Measurements from ENCODE around the gene PRUNE2.

PRUNE2 gene

GRCh38 chr9:76592091-76592973 is 313.6 kb downstream of the PRUNE2 start:
- Histone ChIP-seq H3K27ac (ENCODE audit: low read depth in 2 of 2, low read length in 2 of 2) (no peak overlapping the region), H3K4me1 (ENCODE audit: control insufficient read depth in 2 of 2, insufficient read depth in 2 of 2, low read length in 2 of 2) (peaks cover 8 to 10% of the 10 kb centered on the region in 2 donors), H3K4me3 (ENCODE audit: low read length in 2 of 2) (no peak overlapping the region), H3K36me3 (ENCODE audit: control insufficient read depth in 2 of 2, insufficient read depth in 2 of 2, low read length in 2 of 2) (no peaks in the 10 kb centered on the region), H3K27me3 (ENCODE audit: control insufficient read depth in 2 of 2, insufficient read depth in 2 of 2, low read length in 2 of 2) (no peaks in the 10 kb centered on the region), H3K9ac (ENCODE audit: low read depth in 1 of 2, low read length in 2 of 2) (no peak overlapping the region), H3K9me3 (ENCODE audit: control insufficient read depth in 2 of 2, low read length in 2 of 2) (no peaks in the 10 kb centered on the region)

- Histone ChIP-seq H3K4me3 (ENCODE audit: low read length in 2 of 2) (no peak overlapping the region), H3K4me1 (ENCODE audit: control insufficient read depth in 2 of 2, insufficient read depth in 2 of 2, low read length in 2 of 2) (peaks cover 17 to 18% of the 10 kb centered on the region in 2 donors), H3K9me3 (ENCODE audit: control insufficient read depth in 2 of 2, low read length in 2 of 2) (no peaks in the 10 kb centered on the region), H3K9ac (ENCODE audit: low read depth in 1 of 2, low read length in 2 of 2) (no peak overlapping the region), H3K27me3 (ENCODE audit: control insufficient read depth in 2 of 2, insufficient read depth in 2 of 2, low read length in 2 of 2) (no peaks in the 10 kb centered on the region), H3K36me3 (ENCODE audit: control insufficient read depth in 2 of 2, insufficient read depth in 2 of 2, low read length in 2 of 2) (no peaks in the 10 kb centered on the region), H3K27ac (ENCODE audit: low read depth in 2 of 2, low read length in 2 of 2) (no peak overlapping the region)
These were observed 314.5 kb downstream of the PRUNE2 start for GRCh38 chr9:76591256-76591950.

DNA sequence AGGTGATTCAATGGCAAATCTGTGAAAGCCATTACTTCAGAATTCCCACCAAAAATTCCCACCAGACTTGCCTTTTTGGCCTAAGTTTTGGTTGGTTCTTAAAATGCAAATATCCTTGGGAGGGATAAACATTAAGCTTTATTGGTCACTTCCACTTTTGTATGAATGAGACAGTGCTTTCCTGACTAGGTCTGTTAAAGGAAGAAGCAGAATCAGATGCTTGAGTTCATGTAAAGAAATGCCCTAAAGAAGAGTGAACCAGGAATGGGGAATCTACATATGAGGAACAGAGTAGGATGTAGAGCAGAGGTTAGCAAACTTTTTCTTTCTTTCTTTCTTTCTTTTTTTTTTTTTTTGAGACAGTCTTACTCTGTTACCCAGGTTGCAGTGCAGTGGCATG is 317.6 kb downstream of the PRUNE2 start:
- peak overlapping the region in 1 of 2 donors; percentile 72 for H3K27ac ChIP-seq (ENCODE audit: low read depth in 2 of 2, low read length in 2 of 2)

GRCh38 chr9:76586390-76587314 is 319.3 kb downstream of the PRUNE2 start:
- Histone ChIP-seq H3K4me3 (ENCODE audit: low read length in 2 of 2) (peak overlapping the region; percentile 13 to 41), H3K4me1 (ENCODE audit: control insufficient read depth in 2 of 2, insufficient read depth in 2 of 2, low read length in 2 of 2) (peaks cover 19 to 32% of the 10 kb centered on the region in 2 donors), H3K36me3 (ENCODE audit: control insufficient read depth in 2 of 2, insufficient read depth in 2 of 2, low read length in 2 of 2) (no peaks in the 10 kb centered on the region), H3K27me3 (ENCODE audit: control insufficient read depth in 2 of 2, insufficient read depth in 2 of 2, low read length in 2 of 2) (no peaks in the 10 kb centered on the region), H3K9ac (ENCODE audit: low read depth in 1 of 2, low read length in 2 of 2) (peak overlapping the region; percentile 7 to 47), H3K9me3 (ENCODE audit: control insufficient read depth in 2 of 2, low read length in 2 of 2) (no peaks in the 10 kb centered on the region), H3K27ac (ENCODE audit: low read depth in 2 of 2, low read length in 2 of 2) (peak overlapping the region; percentile 36 to 72)

More for the DNA sequence above, 317.6 kb downstream of the PRUNE2 start:
- no peak overlapping the region for H3K4me3 ChIP-seq (ENCODE audit: low read length in 2 of 2)
- no peaks in the 10 kb centered on the region for H3K27me3 ChIP-seq (ENCODE audit: control insufficient read depth in 2 of 2, insufficient read depth in 2 of 2, low read length in 2 of 2)
- H3K36me3 ChIP-seq (ENCODE audit: control insufficient read depth in 2 of 2, insufficient read depth in 2 of 2, low read length in 2 of 2) = no peaks in the 10 kb centered on the region
- H3K9ac ChIP-seq (ENCODE audit: low read depth in 1 of 2, low read length in 2 of 2) = no peak overlapping the region
- peaks cover 23 to 32% of the 10 kb centered on the region in 2 donors for H3K4me1 ChIP-seq (ENCODE audit: control insufficient read depth in 2 of 2, insufficient read depth in 2 of 2, low read length in 2 of 2)
- H3K9me3 ChIP-seq (ENCODE audit: control insufficient read depth in 2 of 2, low read length in 2 of 2) = no peaks in the 10 kb centered on the region

DNA sequence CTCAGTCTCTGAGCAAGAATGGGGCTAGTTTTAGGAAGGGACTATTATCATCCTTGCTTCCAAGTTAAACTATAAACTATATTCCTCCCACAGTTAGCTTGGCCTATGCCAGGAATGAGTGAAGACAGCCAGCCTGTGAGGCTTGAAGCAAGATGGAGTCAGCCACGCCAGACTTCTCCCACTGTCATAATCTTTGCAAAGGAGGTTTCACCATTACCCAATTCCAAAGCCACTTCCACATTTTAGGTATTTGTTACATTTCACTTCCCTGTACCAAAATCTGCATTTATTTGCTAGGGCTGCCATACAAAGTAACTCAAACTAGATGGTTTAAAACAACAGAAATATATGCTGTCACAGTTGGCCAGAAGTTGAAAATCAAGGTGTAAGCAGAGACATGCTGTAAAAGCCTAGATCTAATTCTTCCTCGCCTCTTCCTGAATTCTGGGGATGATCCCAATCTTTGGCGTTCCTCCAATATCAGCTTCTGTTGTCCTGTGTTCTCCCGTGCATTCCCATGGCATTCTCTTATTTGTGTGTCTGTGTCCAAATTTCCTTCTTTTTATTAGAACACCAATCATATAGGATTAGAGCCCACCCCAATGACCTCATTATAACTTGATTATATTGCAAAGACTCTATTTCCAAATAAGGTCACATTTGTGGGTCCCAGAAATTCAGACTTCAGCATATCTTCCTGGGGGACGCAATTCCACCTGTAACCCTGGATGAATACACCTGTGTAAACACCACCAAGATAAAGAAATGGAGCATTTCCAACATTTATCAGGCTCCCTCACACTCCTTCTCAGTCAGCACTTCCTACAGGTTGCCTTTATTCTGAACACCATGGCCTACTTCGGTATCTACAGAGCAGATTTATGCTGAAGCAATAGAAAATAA is 320.2 kb downstream of the PRUNE2 start:
- Histone ChIP-seq H3K4me1 (ENCODE audit: control insufficient read depth in 2 of 2, insufficient read depth in 2 of 2, low read length in 2 of 2) (peaks cover 19 to 34% of the 10 kb centered on the region in 2 donors), H3K27me3 (ENCODE audit: control insufficient read depth in 2 of 2, insufficient read depth in 2 of 2, low read length in 2 of 2) (no peaks in the 10 kb centered on the region), H3K9ac (ENCODE audit: low read depth in 1 of 2, low read length in 2 of 2) (no peak overlapping the region), H3K27ac (ENCODE audit: low read depth in 2 of 2, low read length in 2 of 2) (peak overlapping the region; percentile 68 to 71), H3K9me3 (ENCODE audit: control insufficient read depth in 2 of 2, low read length in 2 of 2) (no peaks in the 10 kb centered on the region), H3K36me3 (ENCODE audit: control insufficient read depth in 2 of 2, insufficient read depth in 2 of 2, low read length in 2 of 2) (no peaks in the 10 kb centered on the region), H3K4me3 (ENCODE audit: low read length in 2 of 2) (peak overlapping the region in 1 of 2 donors; percentile 11)

GRCh38 chr9:76583256-76583655 is 322.7 kb downstream of the PRUNE2 start:
- Histone ChIP-seq H3K36me3 (ENCODE audit: control insufficient read depth in 2 of 2, insufficient read depth in 2 of 2, low read length in 2 of 2) (no peaks in the 10 kb centered on the region), H3K4me3 (ENCODE audit: low read length in 2 of 2) (no peak overlapping the region), H3K9me3 (ENCODE audit: control insufficient read depth in 2 of 2, low read length in 2 of 2) (no peaks in the 10 kb centered on the region), H3K27me3 (ENCODE audit: control insufficient read depth in 2 of 2, insufficient read depth in 2 of 2, low read length in 2 of 2) (no peaks in the 10 kb centered on the region), H3K27ac (ENCODE audit: low read depth in 2 of 2, low read length in 2 of 2) (no peak overlapping the region), H3K4me1 (ENCODE audit: control insufficient read depth in 2 of 2, insufficient read depth in 2 of 2, low read length in 2 of 2) (peaks cover 19 to 34% of the 10 kb centered on the region in 2 donors), H3K9ac (ENCODE audit: low read depth in 1 of 2, low read length in 2 of 2) (no peak overlapping the region)

- Histone ChIP-seq H3K27ac (ENCODE audit: low read depth in 2 of 2, low read length in 2 of 2) (no peak overlapping the region), H3K9ac (ENCODE audit: low read depth in 1 of 2, low read length in 2 of 2) (no peak overlapping the region), H3K27me3 (ENCODE audit: control insufficient read depth in 2 of 2, insufficient read depth in 2 of 2, low read length in 2 of 2) (no peaks in the 10 kb centered on the region), H3K36me3 (ENCODE audit: control insufficient read depth in 2 of 2, insufficient read depth in 2 of 2, low read length in 2 of 2) (no peaks in the 10 kb centered on the region), H3K9me3 (ENCODE audit: control insufficient read depth in 2 of 2, low read length in 2 of 2) (no peaks in the 10 kb centered on the region), H3K4me1 (ENCODE audit: control insufficient read depth in 2 of 2, insufficient read depth in 2 of 2, low read length in 2 of 2) (peaks cover 8 to 20% of the 10 kb centered on the region in 2 donors), H3K4me3 (ENCODE audit: low read length in 2 of 2) (no peak overlapping the region)
These were observed 324.2 kb downstream of the PRUNE2 start for GRCh38 chr9:76581731-76582130.

DNA sequence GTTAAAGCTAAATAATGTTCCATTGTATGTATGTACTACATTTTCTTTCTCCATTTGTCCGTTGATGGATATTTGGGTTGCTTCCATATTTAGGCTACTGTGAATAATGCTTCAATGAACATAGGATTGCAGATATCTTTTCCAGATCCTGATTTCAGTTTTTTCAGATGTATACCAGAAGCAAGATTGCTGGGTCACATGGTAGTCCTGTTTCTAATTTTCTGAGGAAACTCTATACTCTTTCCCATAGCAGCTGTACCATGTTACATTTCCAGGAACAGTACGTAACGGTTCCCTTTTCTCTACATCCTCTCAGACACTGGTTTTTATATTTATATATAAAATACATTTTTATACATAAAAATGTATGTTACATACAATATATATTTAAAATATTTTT is 325.1 kb downstream of the PRUNE2 start:
- H3K36me3 ChIP-seq (ENCODE audit: control insufficient read depth in 2 of 2, insufficient read depth in 2 of 2, low read length in 2 of 2) = no peaks in the 10 kb centered on the region
- no peaks in the 10 kb centered on the region for H3K9me3 ChIP-seq (ENCODE audit: control insufficient read depth in 2 of 2, low read length in 2 of 2)
- no peaks in the 10 kb centered on the region for H3K27me3 ChIP-seq (ENCODE audit: control insufficient read depth in 2 of 2, insufficient read depth in 2 of 2, low read length in 2 of 2)
- H3K27ac ChIP-seq (ENCODE audit: low read depth in 2 of 2, low read length in 2 of 2) = no peak overlapping the region
- H3K9ac ChIP-seq (ENCODE audit: low read depth in 1 of 2, low read length in 2 of 2) = no peak overlapping the region
- H3K4me1 ChIP-seq (ENCODE audit: control insufficient read depth in 2 of 2, insufficient read depth in 2 of 2, low read length in 2 of 2) = peaks cover 4 to 11% of the 10 kb centered on the region in 2 donors
- H3K4me3 ChIP-seq (ENCODE audit: low read length in 2 of 2) = no peak overlapping the region

DNA sequence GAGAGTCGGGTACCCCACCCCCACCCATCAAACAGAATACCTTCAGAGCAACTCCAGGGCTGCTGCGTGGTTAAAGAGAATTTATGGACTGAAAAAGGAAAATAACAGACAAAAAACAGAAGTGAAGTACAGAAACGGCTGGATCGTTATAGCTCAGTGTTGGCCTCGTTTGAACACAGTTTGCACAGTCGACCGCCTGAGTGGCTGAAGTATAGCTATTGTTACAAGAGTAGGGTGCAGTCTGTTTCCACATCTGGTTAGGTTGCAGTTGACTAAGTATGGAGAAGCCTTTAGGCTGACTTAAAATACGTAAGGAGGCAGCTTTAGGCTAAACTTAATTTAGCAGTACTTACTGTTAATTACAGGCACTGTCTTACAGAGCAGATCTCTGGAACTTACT is 325.7 kb downstream of the PRUNE2 start:
- Histone ChIP-seq H3K9me3 (ENCODE audit: control insufficient read depth in 2 of 2, low read length in 2 of 2) (no peaks in the 10 kb centered on the region), H3K9ac (ENCODE audit: low read depth in 1 of 2, low read length in 2 of 2) (no peak overlapping the region), H3K36me3 (ENCODE audit: control insufficient read depth in 2 of 2, insufficient read depth in 2 of 2, low read length in 2 of 2) (no peaks in the 10 kb centered on the region), H3K4me3 (ENCODE audit: low read length in 2 of 2) (no peak overlapping the region), H3K27ac (ENCODE audit: low read depth in 2 of 2, low read length in 2 of 2) (no peak overlapping the region), H3K27me3 (ENCODE audit: control insufficient read depth in 2 of 2, insufficient read depth in 2 of 2, low read length in 2 of 2) (no peaks in the 10 kb centered on the region), H3K4me1 (ENCODE audit: control insufficient read depth in 2 of 2, insufficient read depth in 2 of 2, low read length in 2 of 2) (peaks cover 0 to 5% of the 10 kb centered on the region in 2 donors)
